ENCODE results near the gene ARFIP1. TPM values are rescaled to one million over a fixed set of nuclear protein-coding genes. Genes with fewer than 3 reads are reported as not detected.

ARFIP1 gene
- polyA plus RNA-seq, 1 donor from 2014 or later: 35.1 TPM

DNA sequence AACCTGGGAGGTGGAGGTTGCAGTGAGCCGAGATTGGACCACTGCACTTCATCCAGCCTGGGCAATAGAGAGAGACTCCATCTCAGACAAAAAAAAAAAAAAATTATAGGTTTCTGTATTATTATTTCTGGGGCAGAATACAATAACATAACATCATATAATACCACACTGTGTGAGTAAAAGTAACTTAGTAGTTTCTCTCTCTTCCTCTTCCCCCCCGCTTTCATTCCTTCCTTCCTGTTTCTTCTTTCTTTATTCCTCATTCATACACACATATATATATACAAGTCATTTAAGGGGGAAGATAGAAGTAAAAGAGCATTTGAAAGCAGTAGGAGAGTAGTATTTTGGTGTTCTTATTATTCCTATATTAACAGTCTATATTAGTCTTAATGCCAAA lies 100.5 kb downstream of the ARFIP1 start:
- Histone ChIP-seq H3K27me3 (ENCODE audit: insufficient read depth, low read depth, low read length) (no peaks in the 10 kb centered on the region), H3F3A (ENCODE audit: insufficient read depth, low read length, poor library complexity, severe bottlenecking) (no peaks in the 10 kb centered on the region), H3K36me3 (ENCODE audit: insufficient read depth, low read length) (no peaks in the 10 kb centered on the region), H3K9me3 (ENCODE audit: low read length) (no peaks in the 10 kb centered on the region), H2AFZ (ENCODE audit: low read depth, low read length) (no peak overlapping the region), H3K4me3 (ENCODE audit: low read length) (no peak overlapping the region), H3K27ac (ENCODE audit: low read length) (no peak overlapping the region), H4K20me1 (ENCODE audit: insufficient read depth) (no peaks in the 10 kb centered on the region), H3K9me2 (ENCODE audit: insufficient read depth, low read length) (no peaks in the 10 kb centered on the region), H3K79me2 (replicated peaks; ENCODE audit: insufficient read depth, low read length) (no peaks in the 10 kb centered on the region), H3K4me2 (ENCODE audit: low read length) (no peak overlapping the region), H3K9ac (ENCODE audit: low read length) (no peak overlapping the region)
- no peak for TF ChIP-seq MXI1 (conservative IDR thresholded peaks at IDR 0.05; ENCODE audit: poor library complexity, severe bottlenecking)

GRCh38 chr4:152881974-152882373 lies 102.2 kb downstream of the ARFIP1 start:
- Histone ChIP-seq H4K20me1 (ENCODE audit: insufficient read depth) (no peaks in the 10 kb centered on the region), H3K4me2 (ENCODE audit: low read length) (no peak overlapping the region), H3K27me3 (ENCODE audit: insufficient read depth, low read depth, low read length) (no peaks in the 10 kb centered on the region), H2AFZ (ENCODE audit: low read depth, low read length) (no peak overlapping the region), H3K9me3 (ENCODE audit: low read length) (no peaks in the 10 kb centered on the region), H3K9ac (ENCODE audit: low read length) (no peak overlapping the region), H3K36me3 (ENCODE audit: insufficient read depth, low read length) (no peaks in the 10 kb centered on the region), H3K9me2 (ENCODE audit: insufficient read depth, low read length) (no peaks in the 10 kb centered on the region), H3K79me2 (replicated peaks; ENCODE audit: insufficient read depth, low read length) (no peaks in the 10 kb centered on the region), H3K4me3 (ENCODE audit: low read length) (no peak overlapping the region), H3K27ac (ENCODE audit: low read length) (no peak overlapping the region), H3F3A (ENCODE audit: insufficient read depth, low read length, poor library complexity, severe bottlenecking) (no peaks in the 10 kb centered on the region)
- TF ChIP-seq, protein P1, sequence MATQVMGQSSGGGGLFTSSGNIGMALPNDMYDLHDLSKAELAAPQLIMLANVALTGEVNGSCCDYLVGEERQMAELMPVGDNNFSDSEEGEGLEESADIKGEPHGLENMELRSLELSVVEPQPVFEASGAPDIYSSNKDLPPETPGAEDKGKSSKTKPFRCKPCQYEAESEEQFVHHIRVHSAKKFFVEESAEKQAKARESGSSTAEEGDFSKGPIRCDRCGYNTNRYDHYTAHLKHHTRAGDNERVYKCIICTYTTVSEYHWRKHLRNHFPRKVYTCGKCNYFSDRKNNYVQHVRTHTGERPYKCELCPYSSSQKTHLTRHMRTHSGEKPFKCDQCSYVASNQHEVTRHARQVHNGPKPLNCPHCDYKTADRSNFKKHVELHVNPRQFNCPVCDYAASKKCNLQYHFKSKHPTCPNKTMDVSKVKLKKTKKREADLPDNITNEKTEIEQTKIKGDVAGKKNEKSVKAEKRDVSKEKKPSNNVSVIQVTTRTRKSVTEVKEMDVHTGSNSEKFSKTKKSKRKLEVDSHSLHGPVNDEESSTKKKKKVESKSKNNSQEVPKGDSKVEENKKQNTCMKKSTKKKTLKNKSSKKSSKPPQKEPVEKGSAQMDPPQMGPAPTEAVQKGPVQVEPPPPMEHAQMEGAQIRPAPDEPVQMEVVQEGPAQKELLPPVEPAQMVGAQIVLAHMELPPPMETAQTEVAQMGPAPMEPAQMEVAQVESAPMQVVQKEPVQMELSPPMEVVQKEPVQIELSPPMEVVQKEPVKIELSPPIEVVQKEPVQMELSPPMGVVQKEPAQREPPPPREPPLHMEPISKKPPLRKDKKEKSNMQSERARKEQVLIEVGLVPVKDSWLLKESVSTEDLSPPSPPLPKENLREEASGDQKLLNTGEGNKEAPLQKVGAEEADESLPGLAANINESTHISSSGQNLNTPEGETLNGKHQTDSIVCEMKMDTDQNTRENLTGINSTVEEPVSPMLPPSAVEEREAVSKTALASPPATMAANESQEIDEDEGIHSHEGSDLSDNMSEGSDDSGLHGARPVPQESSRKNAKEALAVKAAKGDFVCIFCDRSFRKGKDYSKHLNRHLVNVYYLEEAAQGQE (IDR thresholded peaks at IDR 0.05; ENCODE audit: borderline replicate concordance): no peak
- TF ChIP-seq, protein P2, sequence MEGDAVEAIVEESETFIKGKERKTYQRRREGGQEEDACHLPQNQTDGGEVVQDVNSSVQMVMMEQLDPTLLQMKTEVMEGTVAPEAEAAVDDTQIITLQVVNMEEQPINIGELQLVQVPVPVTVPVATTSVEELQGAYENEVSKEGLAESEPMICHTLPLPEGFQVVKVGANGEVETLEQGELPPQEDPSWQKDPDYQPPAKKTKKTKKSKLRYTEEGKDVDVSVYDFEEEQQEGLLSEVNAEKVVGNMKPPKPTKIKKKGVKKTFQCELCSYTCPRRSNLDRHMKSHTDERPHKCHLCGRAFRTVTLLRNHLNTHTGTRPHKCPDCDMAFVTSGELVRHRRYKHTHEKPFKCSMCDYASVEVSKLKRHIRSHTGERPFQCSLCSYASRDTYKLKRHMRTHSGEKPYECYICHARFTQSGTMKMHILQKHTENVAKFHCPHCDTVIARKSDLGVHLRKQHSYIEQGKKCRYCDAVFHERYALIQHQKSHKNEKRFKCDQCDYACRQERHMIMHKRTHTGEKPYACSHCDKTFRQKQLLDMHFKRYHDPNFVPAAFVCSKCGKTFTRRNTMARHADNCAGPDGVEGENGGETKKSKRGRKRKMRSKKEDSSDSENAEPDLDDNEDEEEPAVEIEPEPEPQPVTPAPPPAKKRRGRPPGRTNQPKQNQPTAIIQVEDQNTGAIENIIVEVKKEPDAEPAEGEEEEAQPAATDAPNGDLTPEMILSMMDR (IDR thresholded peaks at IDR 0.05; ENCODE audit: poor library complexity, severe bottlenecking): no peak
- TF ChIP-seq RAD21 (conservative IDR thresholded peaks at IDR 0.05) (no peak), POLR2AphosphoS5 (IDR thresholded peaks at IDR 0.05) (no peak), SMC3 (conservative IDR thresholded peaks at IDR 0.05; ENCODE audit: poor library complexity) (no peak), EZH2 (IDR thresholded peaks at IDR 0.05; ENCODE audit: borderline replicate concordance, insufficient read depth, low read length, poor library complexity, severe bottlenecking) (no peak), MXI1 (conservative IDR thresholded peaks at IDR 0.05; ENCODE audit: poor library complexity, severe bottlenecking) (no peak), TAF1 (IDR thresholded peaks at IDR 0.05; ENCODE audit: low read depth) (no peak), EP300 (conservative IDR thresholded peaks at IDR 0.05; ENCODE audit: poor library complexity, severe bottlenecking) (no peak)

GRCh38 chr4:152885185-152885584 lies 105.4 kb downstream of the ARFIP1 start:
- Histone ChIP-seq H3F3A (ENCODE audit: insufficient read depth, low read length, poor library complexity, severe bottlenecking) (no peaks in the 10 kb centered on the region), H3K27ac (ENCODE audit: low read length) (no peak overlapping the region), H4K20me1 (ENCODE audit: insufficient read depth) (no peaks in the 10 kb centered on the region), H3K9ac (ENCODE audit: low read length) (no peak overlapping the region), H3K36me3 (ENCODE audit: insufficient read depth, low read length) (no peaks in the 10 kb centered on the region), H3K4me3 (ENCODE audit: low read length) (no peak overlapping the region), H3K4me2 (ENCODE audit: low read length) (no peak overlapping the region), H3K27me3 (ENCODE audit: insufficient read depth, low read depth, low read length) (no peaks in the 10 kb centered on the region), H3K9me2 (ENCODE audit: insufficient read depth, low read length) (no peaks in the 10 kb centered on the region), H3K79me2 (replicated peaks; ENCODE audit: insufficient read depth, low read length) (no peaks in the 10 kb centered on the region), H2AFZ (ENCODE audit: low read depth, low read length) (no peak overlapping the region), H3K9me3 (ENCODE audit: low read length) (no peaks in the 10 kb centered on the region)
- TF ChIP-seq SMC3 (conservative IDR thresholded peaks at IDR 0.05; ENCODE audit: poor library complexity) (no peak), EP300 (conservative IDR thresholded peaks at IDR 0.05; ENCODE audit: poor library complexity, severe bottlenecking) (no peak), RAD21 (conservative IDR thresholded peaks at IDR 0.05) (no peak), POLR2AphosphoS5 (IDR thresholded peaks at IDR 0.05) (no peak), MXI1 (conservative IDR thresholded peaks at IDR 0.05; ENCODE audit: poor library complexity, severe bottlenecking) (no peak), TAF1 (IDR thresholded peaks at IDR 0.05; ENCODE audit: low read depth) (no peak), EZH2 (IDR thresholded peaks at IDR 0.05; ENCODE audit: borderline replicate concordance, insufficient read depth, low read length, poor library complexity, severe bottlenecking) (no peak)
- TF ChIP-seq, protein P1 (IDR thresholded peaks at IDR 0.05; ENCODE audit: borderline replicate concordance): no peak
- TF ChIP-seq, protein P2 (IDR thresholded peaks at IDR 0.05; ENCODE audit: poor library complexity, severe bottlenecking): no peak
